Endothelial cell (in vitro differentiated cells): ENCODE results near the gene MTREX. TPM values are rescaled to one million over a fixed set of nuclear protein-coding genes. Genes with fewer than 3 reads are reported as not detected.
A peak's percentile ranks its signal among the peaks of the same experiment; 100 is the strongest.

Source experiments
- DNase-seq: peaks from one replicate; pipeline ENCODE4 v3.0.0; 2021; ENCODE audit warnings: low spot score
- H3K27ac Mint-ChIP-seq: one replicate; pipeline ENCODE4 v1.8.0; 2021; ENCODE audit warnings: mixed read lengths, inconsistent platforms; ENCODE audit not compliant: unreplicated experiment
- H3K27me3 Mint-ChIP-seq: one replicate; pipeline ENCODE4 v1.8.0; 2021; ENCODE audit warnings: mild to moderate bottlenecking, moderate library complexity, mixed read lengths, inconsistent platforms; ENCODE audit not compliant: unreplicated experiment
- H3K36me3 Mint-ChIP-seq: one replicate; pipeline ENCODE4 v1.8.0; 2021; ENCODE audit warnings: mild to moderate bottlenecking, low read depth, mixed read lengths, inconsistent platforms; ENCODE audit not compliant: unreplicated experiment
- H3K4me1 Mint-ChIP-seq: one replicate; pipeline ENCODE4 v1.8.0; 2021; ENCODE audit warnings: mild to moderate bottlenecking, mixed read lengths, inconsistent platforms; ENCODE audit not compliant: unreplicated experiment
- H3K4me3 Mint-ChIP-seq: one replicate; pipeline ENCODE4 v1.8.0; 2021; ENCODE audit warnings: mild to moderate bottlenecking, mixed read lengths, inconsistent platforms; ENCODE audit not compliant: unreplicated experiment
- H3K9me3 Mint-ChIP-seq: one replicate; pipeline ENCODE4 v1.8.0; 2021; ENCODE audit warnings: mixed read lengths, inconsistent platforms; ENCODE audit not compliant: unreplicated experiment
- total RNA-seq: library from RNA; stranded (reverse); fragmentation: NEBNext Ultra II Directional; extraction: Animal tissue kit (Norgen Biotek cat#: 25700); gene quantifications from one replicate; pipeline ENCODE4 v1.2.1, GENCODE V29; 2021; ENCODE audit not compliant: unreplicated experiment
- TF ChIP-seq, protein P1 (sequence below): fragments of 200-600 bp; sonication (generic); IDR thresholded peaks from one replicate; pipeline ENCODE4 v1.5.0; 2021; ENCODE audit warnings: antibody characterized with exemption; ENCODE audit not compliant: unreplicated experiment

MTREX gene
- total RNA-seq, 1 donor from 2014 or later: 54.4 TPM

DNA sequence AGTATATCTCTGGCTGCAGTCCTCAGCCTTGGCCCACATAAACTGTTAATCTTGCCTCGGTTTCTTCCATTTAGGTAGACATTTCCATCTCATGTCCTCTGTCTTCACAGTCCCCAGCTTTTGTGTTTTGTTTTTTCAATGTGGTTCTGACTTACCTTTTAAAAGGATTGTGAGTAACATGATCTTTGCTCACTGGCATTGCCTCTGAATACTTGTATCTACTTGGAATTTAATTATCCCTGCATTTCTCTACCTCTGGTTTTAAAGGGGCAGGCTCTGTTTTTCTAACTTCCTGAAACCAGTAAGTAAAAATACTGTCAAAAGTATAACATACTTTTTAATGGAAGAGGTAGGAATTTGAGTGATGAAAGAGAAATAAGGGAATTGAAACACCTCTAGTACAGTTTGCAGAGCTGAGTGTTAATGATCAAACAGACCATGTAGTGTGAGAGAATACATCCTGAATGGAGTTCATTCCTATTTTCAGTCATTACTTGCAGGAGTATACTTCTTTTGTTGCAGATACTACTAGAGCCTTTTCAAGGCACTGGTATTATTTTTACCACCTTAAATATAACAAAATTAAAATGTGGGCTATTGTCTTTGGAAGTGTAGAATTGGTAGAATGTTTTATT is 62.6 kb downstream of the MTREX start:
- H3K4me1 Mint-ChIP-seq: no peaks in the 10 kb centered on the region

DNA sequence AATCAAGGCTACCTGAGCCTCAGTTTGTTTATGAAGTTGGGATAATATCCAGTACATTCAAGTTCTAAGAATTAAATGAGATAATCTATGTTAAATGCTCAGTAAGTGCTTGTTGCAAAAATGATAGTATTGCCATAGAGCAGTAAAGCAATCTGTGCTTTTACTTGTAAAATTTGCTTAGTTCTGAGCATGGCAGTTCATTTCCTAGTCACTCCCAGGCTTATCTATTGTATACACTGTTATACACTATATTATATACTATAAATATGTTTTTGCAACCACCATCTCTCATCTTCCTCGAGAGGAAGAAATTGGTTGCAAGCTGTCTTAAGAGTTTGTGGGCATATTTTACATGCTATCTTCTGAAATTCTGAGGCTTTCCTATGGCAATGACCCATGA is 63.4 kb downstream of the MTREX start:
- H3K9me3 Mint-ChIP-seq: no peaks in the 10 kb centered on the region
- peaks cover 42% of the 10 kb centered on the region for H3K36me3 Mint-ChIP-seq
- H3K4me3 Mint-ChIP-seq: peak overlapping the region; percentile 16
- H3K27ac Mint-ChIP-seq: no peak overlapping the region
- H3K27me3 Mint-ChIP-seq: no peaks in the 10 kb centered on the region
- no peaks in the 10 kb centered on the region for H3K4me1 Mint-ChIP-seq
- TF ChIP-seq, protein P1, sequence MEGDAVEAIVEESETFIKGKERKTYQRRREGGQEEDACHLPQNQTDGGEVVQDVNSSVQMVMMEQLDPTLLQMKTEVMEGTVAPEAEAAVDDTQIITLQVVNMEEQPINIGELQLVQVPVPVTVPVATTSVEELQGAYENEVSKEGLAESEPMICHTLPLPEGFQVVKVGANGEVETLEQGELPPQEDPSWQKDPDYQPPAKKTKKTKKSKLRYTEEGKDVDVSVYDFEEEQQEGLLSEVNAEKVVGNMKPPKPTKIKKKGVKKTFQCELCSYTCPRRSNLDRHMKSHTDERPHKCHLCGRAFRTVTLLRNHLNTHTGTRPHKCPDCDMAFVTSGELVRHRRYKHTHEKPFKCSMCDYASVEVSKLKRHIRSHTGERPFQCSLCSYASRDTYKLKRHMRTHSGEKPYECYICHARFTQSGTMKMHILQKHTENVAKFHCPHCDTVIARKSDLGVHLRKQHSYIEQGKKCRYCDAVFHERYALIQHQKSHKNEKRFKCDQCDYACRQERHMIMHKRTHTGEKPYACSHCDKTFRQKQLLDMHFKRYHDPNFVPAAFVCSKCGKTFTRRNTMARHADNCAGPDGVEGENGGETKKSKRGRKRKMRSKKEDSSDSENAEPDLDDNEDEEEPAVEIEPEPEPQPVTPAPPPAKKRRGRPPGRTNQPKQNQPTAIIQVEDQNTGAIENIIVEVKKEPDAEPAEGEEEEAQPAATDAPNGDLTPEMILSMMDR: no peak
- no peak for DNase-seq

More for the DNA sequence above, 62.6 kb downstream of the MTREX start:
- H3K27me3 Mint-ChIP-seq: no peaks in the 10 kb centered on the region
- no peak for DNase-seq
- TF ChIP-seq, protein P1: no peak
- H3K36me3 Mint-ChIP-seq: peaks cover 37% of the 10 kb centered on the region
- H3K4me3 Mint-ChIP-seq: no peak overlapping the region
- H3K9me3 Mint-ChIP-seq: no peaks in the 10 kb centered on the region
- no peak overlapping the region for H3K27ac Mint-ChIP-seq

DNA sequence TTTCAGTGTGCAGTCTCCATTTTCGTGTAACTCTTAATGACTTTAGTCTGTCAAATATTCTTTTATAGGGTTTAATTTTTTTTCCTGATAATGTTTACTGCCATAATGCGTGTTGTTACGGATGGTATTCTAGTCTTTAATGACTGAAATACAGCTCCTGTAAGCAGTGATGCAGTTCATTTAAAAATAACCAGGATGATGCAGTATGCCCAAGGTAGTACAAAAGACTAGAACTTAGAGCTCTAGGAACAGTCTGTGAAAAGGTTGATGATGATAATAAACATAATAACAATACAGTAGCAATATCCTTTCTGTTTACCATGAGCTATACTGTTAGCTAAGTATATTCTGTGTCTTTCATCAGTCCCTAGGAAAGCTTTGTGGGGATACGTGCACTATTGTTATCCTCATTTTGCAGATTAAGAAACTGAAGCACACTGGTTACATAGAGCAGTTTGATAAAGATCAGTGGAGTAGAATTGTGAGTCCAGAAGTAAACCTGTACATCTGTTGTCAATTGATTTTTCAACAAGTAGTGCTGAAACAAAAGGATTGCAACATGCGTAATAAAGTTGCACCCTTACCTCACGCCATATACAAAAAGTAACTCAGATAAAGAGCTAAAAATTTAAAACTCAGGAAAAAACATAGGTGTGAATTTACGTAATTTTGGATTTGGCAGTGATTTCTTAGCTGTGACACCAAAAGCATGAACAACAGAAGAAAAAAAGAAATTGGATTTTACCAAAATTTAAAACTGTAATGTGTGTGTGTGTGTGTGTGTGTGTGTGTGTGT is 64.5 kb downstream of the MTREX start:
- no peaks in the 10 kb centered on the region for H3K27me3 Mint-ChIP-seq
- no peaks in the 10 kb centered on the region for H3K9me3 Mint-ChIP-seq
- no peak overlapping the region for H3K27ac Mint-ChIP-seq
- no peaks in the 10 kb centered on the region for H3K4me1 Mint-ChIP-seq
- H3K36me3 Mint-ChIP-seq: peaks cover 41% of the 10 kb centered on the region
- TF ChIP-seq, protein P1: no peak
- DNase-seq: no peak
- peak overlapping the region; percentile 73 for H3K4me3 Mint-ChIP-seq

DNA sequence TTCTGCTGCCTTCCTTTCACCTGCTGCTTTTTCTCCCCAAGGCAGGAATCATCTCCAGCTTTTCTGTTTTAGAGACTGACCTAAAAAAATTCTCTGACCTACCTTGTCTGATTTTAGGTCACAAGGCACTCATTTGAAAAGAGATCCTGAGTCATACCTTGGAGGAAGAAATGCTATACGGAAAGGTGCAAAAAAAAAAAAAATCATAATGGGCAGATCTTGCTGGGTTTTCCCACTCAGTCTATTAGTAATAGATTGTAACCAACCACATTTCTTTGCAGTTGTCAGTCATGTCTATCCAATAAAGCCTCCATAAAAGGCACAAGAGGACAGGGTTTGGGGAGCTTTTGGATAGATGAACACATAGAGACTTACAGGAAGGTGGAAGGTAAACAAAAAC is 70.0 kb downstream of the MTREX start:
- Mint-ChIP-seq H3K27me3 (no peaks in the 10 kb centered on the region), H3K36me3 (peaks cover 24% of the 10 kb centered on the region), H3K9me3 (no peaks in the 10 kb centered on the region), H3K4me3 (no peak overlapping the region), H3K27ac (no peak overlapping the region), H3K4me1 (no peaks in the 10 kb centered on the region)
- DNase-seq: no peak
- TF ChIP-seq, protein P1: no peak

DNA sequence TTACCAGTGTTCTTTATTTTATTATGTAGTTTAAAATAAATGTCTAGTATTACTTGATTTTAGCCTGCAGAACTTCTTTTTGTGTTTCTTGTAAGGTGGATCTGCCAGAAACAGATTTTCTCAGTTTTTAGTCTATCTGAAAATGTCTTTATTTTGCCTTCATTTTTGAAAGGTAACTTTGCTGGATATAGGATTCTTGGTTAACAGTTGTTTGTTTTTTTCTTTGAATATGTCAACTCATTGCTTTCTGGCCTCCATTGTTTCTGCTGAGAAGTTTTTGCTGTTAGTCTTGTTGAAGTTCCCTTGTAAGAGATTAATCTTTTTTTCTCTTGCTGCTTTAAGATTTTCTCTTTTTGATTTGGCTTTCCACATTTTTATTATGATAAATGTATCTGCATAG is 75.5 kb downstream of the MTREX start:
- Mint-ChIP-seq H3K27ac (no peak overlapping the region), H3K36me3 (peaks cover 21% of the 10 kb centered on the region), H3K27me3 (no peaks in the 10 kb centered on the region), H3K4me1 (no peaks in the 10 kb centered on the region), H3K9me3 (peaks cover 5% of the 10 kb centered on the region), H3K4me3 (no peak overlapping the region)
- no peak for DNase-seq
- TF ChIP-seq, protein P1: no peak
